GM23338 (cell line): Measurements from ENCODE around the gene BBX.

Experiments
- CREB1 ChIP-seq: fragments of 250-450 bp; sonication (Bioruptor Pico); IDR thresholded peaks from 2 replicates; pipeline ENCODE4 v1.5.0; 2020; ENCODE audit warnings: low read depth, mild to moderate bottlenecking, moderate library complexity
- ETS1 ChIP-seq: IDR thresholded peaks from 2 replicates; pipeline ENCODE4 v1.6.1; 2016; ENCODE audit warnings: antibody characterized with exemption
- EZH2phosphoT487 ChIP-seq: fragments of 200-600 bp; sonication (generic); IDR thresholded peaks from one replicate; pipeline ENCODE4 v1.8.1; 2018; ENCODE audit warnings: antibody characterized with exemption; ENCODE audit not compliant: unreplicated experiment
- POLR2AphosphoS5 ChIP-seq: IDR thresholded peaks from 2 replicates; pipeline ENCODE4 v1.6.1; 2016; ENCODE audit warnings: antibody characterized with exemption, low read depth
- STAT1 ChIP-seq: IDR thresholded peaks from one replicate; pipeline ENCODE4 v1.6.1; 2016; ENCODE audit warnings: antibody characterized with exemption; ENCODE audit not compliant: unreplicated experiment
- TF ChIP-seq, protein P1 (sequence below), 2 experiments: fragments of 200-600 bp in 1 of 2; sonication (generic) in 1 of 2; conservative IDR thresholded peaks; 2 replicates each; pipeline versions ENCODE4 v1.5.1 to v1.6.1; 2016 to 2017; ENCODE audit warnings: antibody characterized with exemption in 2 of 2, low read depth in 2 of 2, mild to moderate bottlenecking in 2 of 2, moderate library complexity in 1 of 2

- TF ChIP-seq, protein P1, sequence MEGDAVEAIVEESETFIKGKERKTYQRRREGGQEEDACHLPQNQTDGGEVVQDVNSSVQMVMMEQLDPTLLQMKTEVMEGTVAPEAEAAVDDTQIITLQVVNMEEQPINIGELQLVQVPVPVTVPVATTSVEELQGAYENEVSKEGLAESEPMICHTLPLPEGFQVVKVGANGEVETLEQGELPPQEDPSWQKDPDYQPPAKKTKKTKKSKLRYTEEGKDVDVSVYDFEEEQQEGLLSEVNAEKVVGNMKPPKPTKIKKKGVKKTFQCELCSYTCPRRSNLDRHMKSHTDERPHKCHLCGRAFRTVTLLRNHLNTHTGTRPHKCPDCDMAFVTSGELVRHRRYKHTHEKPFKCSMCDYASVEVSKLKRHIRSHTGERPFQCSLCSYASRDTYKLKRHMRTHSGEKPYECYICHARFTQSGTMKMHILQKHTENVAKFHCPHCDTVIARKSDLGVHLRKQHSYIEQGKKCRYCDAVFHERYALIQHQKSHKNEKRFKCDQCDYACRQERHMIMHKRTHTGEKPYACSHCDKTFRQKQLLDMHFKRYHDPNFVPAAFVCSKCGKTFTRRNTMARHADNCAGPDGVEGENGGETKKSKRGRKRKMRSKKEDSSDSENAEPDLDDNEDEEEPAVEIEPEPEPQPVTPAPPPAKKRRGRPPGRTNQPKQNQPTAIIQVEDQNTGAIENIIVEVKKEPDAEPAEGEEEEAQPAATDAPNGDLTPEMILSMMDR (conservative IDR thresholded peaks at IDR 0.05; ENCODE audit: low read depth in 2 of 2): no peak
- no peak for TF ChIP-seq ETS1
- TF ChIP-seq POLR2AphosphoS5: no peak
- TF ChIP-seq EZH2phosphoT487: no peak
- TF ChIP-seq STAT1: no peak
- no peak for TF ChIP-seq CREB1 (CRISPR knock-in tag)
These were observed 72.1 kb downstream of the BBX start for GRCh38 chr3:107594870-107595269.
